ENCODE measurements around the gene RTBDN. TPM values are rescaled to one million over a fixed set of nuclear protein-coding genes. Genes with fewer than 3 reads are reported as not detected.

RTBDN gene
- total RNA-seq, 4 donors from 2014 or later, result not detected

DNA sequence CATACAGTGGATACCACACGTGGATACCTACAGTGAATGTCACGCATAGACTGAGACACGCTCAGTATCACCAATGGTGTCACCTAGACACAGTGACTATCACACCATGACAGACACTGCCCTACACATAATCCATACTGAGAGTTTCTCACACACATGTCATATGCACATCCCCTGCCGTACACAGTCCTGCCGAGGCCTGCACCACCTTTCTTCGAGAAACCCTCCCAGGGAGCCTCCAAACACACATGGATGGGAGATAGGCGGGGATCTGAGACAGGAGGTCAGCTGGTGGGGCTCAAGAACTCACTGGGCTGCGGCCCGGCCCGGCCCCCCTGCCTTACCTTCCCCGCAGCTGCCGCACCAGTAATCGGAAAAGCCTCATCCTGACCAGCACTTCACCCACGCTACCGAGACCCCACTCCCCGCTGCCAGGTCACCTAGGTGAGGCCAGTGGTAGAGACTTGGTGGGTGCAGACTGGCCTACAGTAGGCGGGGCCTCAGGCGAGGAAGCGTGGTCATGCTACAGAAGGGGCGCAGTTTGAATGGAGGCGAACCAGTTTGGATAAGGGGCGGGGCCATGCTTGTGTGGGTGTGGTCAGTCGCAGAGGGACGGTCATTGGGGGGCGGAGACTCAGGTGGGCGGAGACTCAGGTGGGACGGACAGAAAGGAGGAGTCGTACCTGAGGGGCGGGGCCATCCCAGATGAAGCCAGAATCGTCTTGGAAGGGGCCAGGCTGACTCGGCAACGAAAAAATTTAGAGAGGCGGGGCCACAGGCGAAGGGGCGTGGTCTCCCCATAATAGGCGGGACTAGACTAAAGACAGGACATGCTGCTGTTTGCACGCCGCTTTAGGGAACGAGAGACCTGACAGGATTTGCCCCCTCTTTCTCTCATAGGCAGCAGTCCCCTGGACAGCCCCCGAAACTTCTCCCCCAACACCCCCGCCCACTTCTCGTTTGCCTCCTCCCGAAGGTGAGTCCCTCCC is 6.0 kb upstream of the RTBDN start:
- 30% methylated on average over 41 of the region's 43 CpGs; no CpG with 5 or more reads in 1 of the 2 donors for WGBS, 2 donors (ENCODE audit: low coverage in 1 of 2)
- intact Hi-C loops (cut with DNase I; ENCODE audit: low total_unique reads) (loop anchor here (5.0 kb wide), 1 partner anchor 73 kb away; no protein-coding TSS in a partner anchor), in situ Hi-C loops (cut with MboI; ENCODE audit: low pct_ligation_motif_present in 1 of 4, low pct_unique_long_range_greater_than_20kb in 1 of 4, low sequenced_read_pairs in 3 of 4) (loop anchor here in 3 of 4 donors (10.0 kb wide), 2 partner anchors 76 to 86 kb away; partner anchors contain the start of gene BEST2 (in 1 of the 3))
- peaks cover 8 to 26% (median 22%) of the 10 kb centered on the region in 4 donors for H3K4me1 ChIP-seq
- peak; percentile 84 for DNase-seq
- H3K9me3 ChIP-seq, result no peaks in the 10 kb centered on the region
- H3K4me3 ChIP-seq, result peak overlapping the region in 2 of 4 donors; percentile 8 to 24
- H3K27me3 ChIP-seq, result peaks cover 98% of the 10 kb centered on the region
- H3K27ac ChIP-seq, result no peak overlapping the region
- TF ChIP-seq EP300 (IDR thresholded peaks at IDR 0.05; ENCODE audit: low read depth), result no peak
- no peak for TF ChIP-seq POLR2AphosphoS5 (IDR thresholded peaks at IDR 0.05)
- TF ChIP-seq, protein P1, sequence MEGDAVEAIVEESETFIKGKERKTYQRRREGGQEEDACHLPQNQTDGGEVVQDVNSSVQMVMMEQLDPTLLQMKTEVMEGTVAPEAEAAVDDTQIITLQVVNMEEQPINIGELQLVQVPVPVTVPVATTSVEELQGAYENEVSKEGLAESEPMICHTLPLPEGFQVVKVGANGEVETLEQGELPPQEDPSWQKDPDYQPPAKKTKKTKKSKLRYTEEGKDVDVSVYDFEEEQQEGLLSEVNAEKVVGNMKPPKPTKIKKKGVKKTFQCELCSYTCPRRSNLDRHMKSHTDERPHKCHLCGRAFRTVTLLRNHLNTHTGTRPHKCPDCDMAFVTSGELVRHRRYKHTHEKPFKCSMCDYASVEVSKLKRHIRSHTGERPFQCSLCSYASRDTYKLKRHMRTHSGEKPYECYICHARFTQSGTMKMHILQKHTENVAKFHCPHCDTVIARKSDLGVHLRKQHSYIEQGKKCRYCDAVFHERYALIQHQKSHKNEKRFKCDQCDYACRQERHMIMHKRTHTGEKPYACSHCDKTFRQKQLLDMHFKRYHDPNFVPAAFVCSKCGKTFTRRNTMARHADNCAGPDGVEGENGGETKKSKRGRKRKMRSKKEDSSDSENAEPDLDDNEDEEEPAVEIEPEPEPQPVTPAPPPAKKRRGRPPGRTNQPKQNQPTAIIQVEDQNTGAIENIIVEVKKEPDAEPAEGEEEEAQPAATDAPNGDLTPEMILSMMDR (IDR thresholded peaks at IDR 0.05), result no peak
- no peak for TF ChIP-seq POLR2A (IDR thresholded peaks at IDR 0.05)
- H3K36me3 ChIP-seq, result no peaks in the 10 kb centered on the region

DNA sequence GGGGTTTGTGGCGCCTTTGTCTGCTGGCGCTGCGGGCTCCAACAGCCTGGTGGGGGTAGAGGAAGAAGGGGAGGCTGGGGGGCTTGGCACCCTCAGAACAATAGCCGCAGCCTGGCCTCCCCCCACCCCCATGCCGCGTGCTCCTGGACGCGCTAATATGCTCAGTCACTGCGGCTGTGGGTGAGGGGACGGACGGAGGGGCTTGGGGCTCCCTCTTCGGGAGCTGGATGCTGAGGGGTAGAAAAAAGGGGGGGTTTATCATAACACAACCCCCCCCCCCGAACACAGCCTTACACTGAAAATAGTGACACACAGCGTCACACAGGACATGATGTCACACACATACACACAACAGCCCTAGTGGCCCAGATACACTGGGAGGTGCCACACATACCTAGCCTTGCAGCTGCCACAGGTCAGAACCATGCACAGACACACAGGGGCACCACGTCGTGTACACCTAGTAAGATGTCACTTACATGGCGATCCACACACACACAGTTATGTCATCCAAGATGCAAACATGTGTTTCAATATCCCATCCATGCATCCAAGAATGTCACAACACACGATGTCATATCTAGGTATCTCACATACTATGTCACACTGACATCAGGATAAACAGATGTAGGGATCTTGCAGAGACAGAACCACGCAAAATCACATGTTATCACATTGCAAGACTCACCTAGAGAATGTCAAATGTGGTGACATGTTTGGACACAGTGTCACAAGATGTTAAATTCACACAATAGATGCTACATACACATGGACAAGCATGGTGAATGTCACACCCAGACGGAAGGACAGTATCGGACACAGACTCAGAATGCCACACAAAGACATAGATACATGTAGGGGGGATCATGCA is 4.7 kb upstream of the RTBDN start:
- TF ChIP-seq, protein P1 (IDR thresholded peaks at IDR 0.05), result no peak
- TF ChIP-seq EP300 (IDR thresholded peaks at IDR 0.05; ENCODE audit: low read depth), result no peak
- TF ChIP-seq POLR2A (IDR thresholded peaks at IDR 0.05), result no peak
- TF ChIP-seq POLR2AphosphoS5 (IDR thresholded peaks at IDR 0.05), result no peak
- 20% methylated on average over 20 of the region's 21 CpGs; no CpG with 5 or more reads in 1 of the 2 donors for WGBS, 2 donors (ENCODE audit: low coverage in 1 of 2)
- peaks cover 99% of the 10 kb centered on the region for H3K27me3 ChIP-seq

DNA sequence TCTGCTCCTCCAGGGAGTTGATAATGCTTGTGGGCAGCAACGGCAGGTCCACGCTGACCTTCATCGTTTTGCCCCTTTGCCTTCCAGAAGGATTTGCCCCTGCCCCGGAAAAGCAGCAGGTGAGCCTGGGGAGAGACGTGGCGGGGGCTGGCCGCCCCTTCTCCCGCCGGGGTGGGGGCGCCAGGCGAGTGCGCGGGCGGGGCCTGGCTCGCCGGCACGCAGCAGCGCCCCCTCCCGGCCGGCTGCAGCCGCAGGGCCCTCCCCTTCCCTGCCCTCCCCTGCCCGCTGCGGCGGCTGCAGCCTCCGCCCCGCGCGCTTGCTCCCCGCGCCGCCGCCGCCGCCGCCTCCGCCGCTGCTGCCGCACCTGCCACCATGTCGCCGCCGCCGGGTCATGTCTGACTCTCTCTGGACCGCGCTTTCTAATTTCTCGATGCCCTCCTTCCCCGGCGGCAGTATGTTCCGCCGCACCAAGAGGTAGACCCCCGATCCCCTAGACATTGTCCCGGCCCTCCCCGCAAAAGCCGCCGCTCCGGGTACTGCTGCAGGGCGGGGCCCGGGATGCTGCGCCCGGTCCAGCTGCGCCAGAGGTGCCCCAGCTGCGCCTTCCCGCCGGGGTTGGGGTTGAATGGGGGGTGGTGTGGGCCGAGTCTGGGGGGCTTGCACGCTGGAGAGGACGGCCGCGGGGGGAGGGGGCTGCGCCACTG is 4.0 kb upstream of the RTBDN start, which contains the start of gene MAST1:
TSS of gene MAST1 (plus strand) at position 334 of the 704 bp plus-strand sequence. CDS start at position 392, 58 bp downstream.
- peaks cover 99% of the 10 kb centered on the region for H3K27me3 ChIP-seq
- H3K9me3 ChIP-seq, result no peaks in the 10 kb centered on the region
- in situ Hi-C loops (cut with MboI; ENCODE audit: low pct_ligation_motif_present in 1 of 4, low pct_unique_long_range_greater_than_20kb in 1 of 4, low sequenced_read_pairs in 3 of 4), result no loop called here
- peaks cover 16 to 35% (median 31%) of the 10 kb centered on the region in 4 donors for H3K4me1 ChIP-seq
- no peaks in the 10 kb centered on the region for H3K36me3 ChIP-seq
- DNase-seq, result peak; percentile 46
- peak within 1 kb of the TSS in 2 of 4 donors; percentile 28 to 46 for H3K4me3 ChIP-seq
- intact Hi-C loops (cut with DNase I; ENCODE audit: low total_unique reads), result no loop called here
- H3K27ac ChIP-seq, result no peak within 1 kb of the TSS
- 0% methylated on average over 22 of the region's 69 CpGs; no CpG with 5 or more reads in 1 of the 2 donors for WGBS, 2 donors (ENCODE audit: low coverage in 1 of 2)
- TF ChIP-seq, protein P1 (IDR thresholded peaks at IDR 0.05), result peak in 3 of 5 experiments; percentile 36 to 48 (median 40)
- no peak for TF ChIP-seq POLR2A (IDR thresholded peaks at IDR 0.05)

More for the DNA sequence above, 4.7 kb upstream of the RTBDN start:
- no peak overlapping the region for H3K27ac ChIP-seq
- intact Hi-C loops (cut with DNase I; ENCODE audit: low total_unique reads), result no loop called here
- no peak for DNase-seq
- H3K4me3 ChIP-seq, result peak overlapping the region in 1 of 4 donors; percentile 46
- no peaks in the 10 kb centered on the region for H3K9me3 ChIP-seq
- no peaks in the 10 kb centered on the region for H3K36me3 ChIP-seq
- in situ Hi-C loops (cut with MboI; ENCODE audit: low pct_ligation_motif_present in 1 of 4, low pct_unique_long_range_greater_than_20kb in 1 of 4, low sequenced_read_pairs in 3 of 4), result no loop called here
- peaks cover 11 to 29% (median 24%) of the 10 kb centered on the region in 4 donors for H3K4me1 ChIP-seq

Measured in transverse colon (tissue), 4 donors.